GM10266 (cell line): Measurements from ENCODE around the gene RHEX.

ENCODE experiments used
- DNase-seq: peaks from one replicate; pipeline ENCODE4 v3.0.0; 2012; ENCODE audit errors: extremely low spot score
- CTCF ChIP-seq: IDR thresholded peaks from 2 replicates; pipeline ENCODE4 v1.5.1; 2012; ENCODE audit warnings: mild to moderate bottlenecking, low read depth; ENCODE audit not compliant: control insufficient read depth, insufficient read depth; ENCODE audit errors: missing control alignments

RHEX gene

DNA sequence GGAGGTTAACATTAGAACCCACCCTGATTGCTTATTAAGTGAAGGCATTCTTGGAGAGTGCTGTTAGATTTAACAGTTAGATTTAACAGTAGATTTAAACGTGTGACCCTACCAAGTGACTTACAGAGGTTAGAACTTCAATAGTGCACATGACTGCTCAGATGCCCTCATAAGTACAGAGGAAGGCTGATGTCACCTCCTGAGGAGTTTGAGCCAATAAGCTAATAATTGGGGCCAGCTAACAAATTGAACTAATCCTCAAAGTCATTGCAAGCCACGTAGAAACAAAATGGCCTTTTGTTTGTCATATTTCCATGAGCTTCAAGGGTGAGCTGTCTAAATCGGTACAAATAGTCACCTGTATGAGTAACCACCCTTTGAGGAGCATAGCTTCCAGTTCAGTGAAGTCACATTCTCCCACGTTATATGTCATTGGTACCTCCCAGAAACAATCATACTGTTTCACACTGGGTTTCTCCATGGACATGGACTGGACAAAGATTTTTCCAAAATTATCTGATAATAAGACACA, 52.6 kb downstream of the RHEX start:
- DNase-seq, result no peak
- no peak for TF ChIP-seq CTCF

GRCh38 chr1:206106328-206107167, 53.6 kb downstream of the RHEX start:
- peak; percentile 93 for TF ChIP-seq CTCF
- peak; percentile 89 for DNase-seq

- TF ChIP-seq CTCF, result no peak
- no peak for DNase-seq
These were observed 54.2 kb downstream of the RHEX start for GRCh38 chr1:206107168-206107544.

GRCh38 chr1:206108635-206109034, 55.7 kb downstream of the RHEX start:
- no peak for TF ChIP-seq CTCF
- DNase-seq, result no peak

DNA sequence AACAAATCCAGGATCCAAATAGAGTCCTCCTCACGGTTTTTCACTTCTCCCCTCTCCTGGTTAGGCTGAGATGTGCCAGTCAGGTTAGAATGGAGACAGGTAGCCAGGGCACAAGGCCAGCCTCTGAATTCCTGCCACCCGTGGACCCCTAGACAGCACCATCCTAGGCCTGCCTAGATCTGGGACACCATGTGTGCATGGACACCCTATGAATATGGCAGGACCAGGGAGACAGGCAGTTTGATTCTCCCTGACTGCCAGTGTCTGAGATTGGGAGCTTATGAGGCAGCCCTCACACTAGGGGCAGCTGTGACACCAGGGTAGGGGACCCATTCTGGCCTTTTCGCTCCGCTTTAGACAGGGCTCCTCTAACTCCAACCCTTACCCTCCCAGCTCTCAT, 56.7 kb downstream of the RHEX start:
- no peak for TF ChIP-seq CTCF
- no peak for DNase-seq

- DNase-seq, result no peak
- no peak for TF ChIP-seq CTCF
These were observed 57.2 kb downstream of the RHEX start for GRCh38 chr1:206110161-206110560.

DNA sequence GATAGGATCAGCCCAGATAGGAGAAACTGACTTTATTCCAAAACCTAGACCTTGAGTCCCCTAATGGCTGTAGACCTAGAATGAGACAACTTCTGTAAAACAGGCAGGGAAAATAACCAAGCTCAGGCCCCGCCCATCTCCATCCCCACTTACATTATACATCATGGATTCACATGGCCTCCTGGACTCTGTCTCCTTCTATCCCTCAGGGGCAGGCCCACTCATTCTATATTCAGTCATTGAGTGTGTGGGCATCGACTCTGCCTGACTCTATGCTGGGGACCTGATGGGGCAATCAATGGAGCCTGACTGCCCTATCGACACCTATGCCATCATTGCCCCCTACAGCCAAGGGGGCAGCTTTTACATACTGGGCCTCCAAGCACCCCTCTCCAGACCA, 57.8 kb downstream of the RHEX start:
- TF ChIP-seq CTCF, result no peak
- no peak for DNase-seq
